ENCODE results near the gene TSR1. TPM values are rescaled to one million over a fixed set of nuclear protein-coding genes. Genes with fewer than 3 reads are reported as not detected.

TSR1 gene
- polyA plus RNA-seq, 3 donors, result 8.1 to 10.8 (median 9.3) TPM

- Histone ChIP-seq H3K79me2 (ENCODE audit: insufficient read depth, low read length) (no peaks in the 10 kb centered on the region), H4K20me1 (ENCODE audit: insufficient read depth, low read length) (no peaks in the 10 kb centered on the region), H3K27me3 (ENCODE audit: control insufficient read depth in 2 of 2, insufficient read depth in 2 of 2, low read length in 2 of 2) (no peaks in the 10 kb centered on the region), H3K4me3 (replicated peaks in 1 of 3; ENCODE audit: low read depth in 2 of 3, low read length in 3 of 3) (no peak overlapping the region), H3K4me2 (replicated peaks; ENCODE audit: extremely low read depth, low read length, poor library complexity, severe bottlenecking) (no peak overlapping the region), H3K9ac (ENCODE audit: insufficient read depth, low read length, poor library complexity, severe bottlenecking) (no peak overlapping the region), H3K36me3 (replicated peaks in 1 of 2; ENCODE audit: control insufficient read depth in 1 of 2, insufficient read depth in 2 of 2, low read length in 2 of 2) (peaks cover 39 to 45% of the 10 kb centered on the region in 2 donors), H3K4me1 (ENCODE audit: control insufficient read depth in 1 of 2, insufficient read depth in 2 of 2, low read length in 2 of 2) (no peaks in the 10 kb centered on the region), H2AFZ (ENCODE audit: insufficient read depth, low read depth, low read length, poor library complexity, severe bottlenecking) (no peak overlapping the region), H3K9me3 (replicated peaks in 1 of 2; ENCODE audit: control insufficient read depth in 1 of 2, insufficient read depth in 1 of 2, low read length in 2 of 2) (no peaks in the 10 kb centered on the region), H3K27ac (ENCODE audit: low read depth in 1 of 2, low read length in 2 of 2) (no peak overlapping the region)
- no peak for DNase-seq
- Mint-ChIP-seq H3K4me3 (no peak overlapping the region), H3K9me3 (no peaks in the 10 kb centered on the region), H3K36me3 (peaks cover 30 to 53% of the 10 kb centered on the region in 2 donors), H3K4me1 (peaks cover 12% of the 10 kb centered on the region), H3K27me3 (ENCODE audit: low read depth in 3 of 3) (peaks cover 0 to 2% (median 0%) of the 10 kb centered on the region in 3 donors), H3K27ac (peak overlapping the region in 1 of 7 donors; percentile 56)
- no peak for TF ChIP-seq CTCF (IDR thresholded peaks at IDR 0.05)
- over 99% methylated on average over 18 of the region's 18 CpGs for WGBS (ENCODE audit: insufficient coverage)
- intact Hi-C loops (cut with micrococcal nuclease), result no loop called here
These were observed 36.9 kb upstream of the TSR1 start for GRCh38 chr17:2373179-2373578.

GRCh38 chr17:2372681-2373080 lies 36.4 kb upstream of the TSR1 start:
- Histone ChIP-seq H3K4me1 (ENCODE audit: control insufficient read depth in 1 of 2, insufficient read depth in 2 of 2, low read length in 2 of 2) (no peaks in the 10 kb centered on the region), H3K9me3 (replicated peaks in 1 of 2; ENCODE audit: control insufficient read depth in 1 of 2, insufficient read depth in 1 of 2, low read length in 2 of 2) (no peaks in the 10 kb centered on the region), H4K20me1 (ENCODE audit: insufficient read depth, low read length) (no peaks in the 10 kb centered on the region), H3K4me2 (replicated peaks; ENCODE audit: extremely low read depth, low read length, poor library complexity, severe bottlenecking) (no peak overlapping the region), H3K79me2 (ENCODE audit: insufficient read depth, low read length) (no peaks in the 10 kb centered on the region), H3K27ac (ENCODE audit: low read depth in 1 of 2, low read length in 2 of 2) (no peak overlapping the region), H3K36me3 (replicated peaks in 1 of 2; ENCODE audit: control insufficient read depth in 1 of 2, insufficient read depth in 2 of 2, low read length in 2 of 2) (peaks cover 37 to 41% of the 10 kb centered on the region in 2 donors), H3K9ac (ENCODE audit: insufficient read depth, low read length, poor library complexity, severe bottlenecking) (no peak overlapping the region), H3K27me3 (ENCODE audit: control insufficient read depth in 2 of 2, insufficient read depth in 2 of 2, low read length in 2 of 2) (no peaks in the 10 kb centered on the region), H3K4me3 (replicated peaks in 1 of 3; ENCODE audit: low read depth in 2 of 3, low read length in 3 of 3) (no peak overlapping the region), H2AFZ (ENCODE audit: insufficient read depth, low read depth, low read length, poor library complexity, severe bottlenecking) (no peak overlapping the region)
- Mint-ChIP-seq H3K4me1 (peaks cover 12% of the 10 kb centered on the region), H3K9me3 (no peaks in the 10 kb centered on the region), H3K27ac (no peak overlapping the region), H3K36me3 (peaks cover 29 to 53% of the 10 kb centered on the region in 2 donors), H3K4me3 (no peak overlapping the region), H3K27me3 (ENCODE audit: low read depth in 3 of 3) (peaks cover 0 to 2% (median 0%) of the 10 kb centered on the region in 3 donors)
- 97% methylated on average over 15 of the region's 16 CpGs for WGBS (ENCODE audit: insufficient coverage)
- no peak for DNase-seq
- TF ChIP-seq CTCF (IDR thresholded peaks at IDR 0.05), result no peak
- intact Hi-C loops (cut with micrococcal nuclease), result no loop called here

All from CD14-positive monocyte (primary cell).